Suprapubic skin (tissue), 3 donors: ENCODE measurements around the gene TRMT10C.

Source experiments
- CTCF ChIP-seq, 2 donors: fragments of 200-600 bp in 1 of 2; fragments of 450-650 bp in 1 of 2; sonication (generic) in 1 of 2; IDR thresholded peaks; one replicate each; pipeline ENCODE4 v1.5.1; 2016 to 2019; ENCODE audit warnings: antibody characterized with exemption in 2 of 2, mild to moderate bottlenecking in 1 of 2, moderate library complexity in 1 of 2
- EP300 ChIP-seq: sonication (generic); formaldehyde crosslinking; IDR thresholded peaks from one replicate; pipeline ENCODE4 v1.6.1; 2017; ENCODE audit warnings: antibody characterized with exemption

GRCh38 chr3:101533603-101533968 lies 28.1 kb upstream of the TRMT10C start:
- TF ChIP-seq EP300 = no peak
- TF ChIP-seq CTCF (IDR thresholded peaks at IDR 0.05) = no peak
